ENCODE results near the gene COL19A1.

Gene COL19A1

GRCh38 chr6:70176842-70177550 is 310.6 kb downstream of the COL19A1 start:
- FAIRE-seq = no peak

- FAIRE-seq = no peak
Measured at GRCh38 chr6:70180183-70180900, 314.0 kb downstream of the COL19A1 start.

- no peak for FAIRE-seq
Measured at GRCh38 chr6:70180901-70181599, 314.7 kb downstream of the COL19A1 start.

GRCh38 chr6:70183538-70183937 is 317.2 kb downstream of the COL19A1 start:
- FAIRE-seq = no peak

- no peak for FAIRE-seq
Measured at GRCh38 chr6:70184723-70185122, 318.4 kb downstream of the COL19A1 start.

- FAIRE-seq = no peak
Measured at GRCh38 chr6:70186461-70186860, 320.1 kb downstream of the COL19A1 start.

GRCh38 chr6:70188202-70188601 is 321.8 kb downstream of the COL19A1 start:
- FAIRE-seq = no peak

- no peak for FAIRE-seq
Measured at GRCh38 chr6:70194421-70194820, 328.1 kb downstream of the COL19A1 start.

- FAIRE-seq = no peak
Measured at GRCh38 chr6:70196531-70196930, 330.2 kb downstream of the COL19A1 start.

- no peak for FAIRE-seq
Measured at GRCh38 chr6:70198785-70199184, 332.4 kb downstream of the COL19A1 start.

- no peak for FAIRE-seq
Measured at GRCh38 chr6:70208235-70208790, 342.0 kb downstream of the COL19A1 start.

- peak; percentile 37 for FAIRE-seq
Measured at GRCh38 chr6:70210462-70210861, 344.1 kb downstream of the COL19A1 start.

- FAIRE-seq = no peak
Measured at GRCh38 chr6:70215460-70216108, 349.2 kb downstream of the COL19A1 start.

GRCh38 chr6:70216767-70217166 is 350.4 kb downstream of the COL19A1 start:
- FAIRE-seq = no peak

- FAIRE-seq = no peak
Measured at GRCh38 chr6:70219943-70220613, 353.7 kb downstream of the COL19A1 start.

- FAIRE-seq = peak; percentile 95
Measured at GRCh38 chr6:70221025-70221714, 354.8 kb downstream of the COL19A1 start.

- no peak for FAIRE-seq
Measured at GRCh38 chr6:70221715-70222438, 355.5 kb downstream of the COL19A1 start.

- FAIRE-seq = no peak
Measured at GRCh38 chr6:70222439-70222749, 356.0 kb downstream of the COL19A1 start.

- FAIRE-seq = no peak
Measured at GRCh38 chr6:70225055-70225454, 358.7 kb downstream of the COL19A1 start.

- no peak for FAIRE-seq
Measured at GRCh38 chr6:70231311-70231710, 365.0 kb downstream of the COL19A1 start.
